ENCODE data around the gene THRAP3. TPM values are rescaled to one million over a fixed set of nuclear protein-coding genes. Genes with fewer than 3 reads are reported as not detected.

THRAP3 gene
- total and polyA plus RNA-seq, 9 of the 15 experiments (the other 6 are each of a cell fraction or from before 2014, with no cell fraction given): 66.2 to 135 (median 113) TPM

GRCh38 chr1:36273024-36273423 is 48.8 kb downstream of the THRAP3 start (continued):
- TF ChIP-seq BRF1 (IDR thresholded peaks at IDR 0.05; ENCODE audit: borderline replicate concordance, extremely low read depth, insufficient read length): no peak
- TF ChIP-seq PBX2 (CRISPR knock-in tag; IDR thresholded peaks at IDR 0.05; ENCODE audit: low read depth): no peak
- TF ChIP-seq PBX2 (tag; conservative IDR thresholded peaks at IDR 0.05; ENCODE audit: low read depth): no peak
- 0 out of 2 replicates have a peak, but pooled peaks have one; percentile 45 for TF ChIP-seq ILF3 (IDR thresholded peaks at IDR 0.05; ENCODE audit: borderline replicate concordance)
- TF ChIP-seq ZBTB49 (CRISPR knock-in tag; IDR thresholded peaks at IDR 0.05; ENCODE audit: borderline replicate concordance): no peak
- no peak for TF ChIP-seq GABPA (tag; conservative IDR thresholded peaks at IDR 0.05; ENCODE audit: low read depth)
- TF ChIP-seq IFI16 (CRISPR knock-in tag; IDR thresholded peaks at IDR 0.05): no peak
- peak; percentile 51 for TF ChIP-seq NUFIP1 (IDR thresholded peaks at IDR 0.05; ENCODE audit: partially characterized antibody)
- no peak for TF ChIP-seq ILK (tag; IDR thresholded peaks at IDR 0.05; ENCODE audit: borderline replicate concordance, low read depth)
- TF ChIP-seq TBL1XR1 (IDR thresholded peaks at IDR 0.05; ENCODE audit: low read length in 2 of 2): peak in 1 of 2 experiments; percentile 76; a peak in 1 of 4 replicates
- no peak for TF ChIP-seq KLF1 (tag; IDR thresholded peaks at IDR 0.05)
- TF ChIP-seq SAFB2 (IDR thresholded peaks at IDR 0.05; ENCODE audit: borderline replicate concordance, low read depth, low read length, severe bottlenecking): no peak
- TF ChIP-seq MCM5 (IDR thresholded peaks at IDR 0.05; ENCODE audit: low read depth): no peak
- TF ChIP-seq NFXL1 (CRISPR knock-in tag; IDR thresholded peaks at IDR 0.05): no peak
- no peak for TF ChIP-seq DEAF1 (CRISPR knock-in tag; IDR thresholded peaks at IDR 0.05)
- TF ChIP-seq ZBTB7A (IDR thresholded peaks at IDR 0.05; ENCODE audit: borderline replicate concordance, control insufficient read depth, low read depth, low read length): no peak
- TF ChIP-seq CBX3 (IDR thresholded peaks at IDR 0.05; ENCODE audit: borderline replicate concordance in 1 of 2, low read length in 2 of 2): no peak
- no peak for TF ChIP-seq ZBTB1 (CRISPR knock-in tag; IDR thresholded peaks at IDR 0.05; ENCODE audit: borderline replicate concordance, low read depth)
- TF ChIP-seq TAL1 (IDR thresholded peaks at IDR 0.05): peak; percentile 93
- no peak for TF ChIP-seq NR2F6 (CRISPR knock-in tag; IDR thresholded peaks at IDR 0.05)

All from K562 (cell line).